Activated CD4-positive, alpha-beta T cell treated with anti-CD3 and anti-CD28 coated beads, Interleukin-2, amount 50 U/mL, for 24 hours (primary cell): ENCODE data around the gene MOXD1.

Experiments used
- DNase-seq, 2 donors: peaks; one replicate each; pipeline ENCODE4 v3.0.0-alpha.2; 2020; ENCODE audit warnings: low read depth in 1 of 2, low spot score in 1 of 2

Gene MOXD1

GRCh38 chr6:132400883-132401617 lies at the start of gene MOXD1:
TSS of gene MOXD1 (minus strand) at chr6:132401475. CDS start at chr6:132401426, 49 bp downstream.
- no peak for DNase-seq

GRCh38 chr6:132446855-132447241 lies 45.6 kb upstream of the MOXD1 start:
- no peak for DNase-seq

DNA sequence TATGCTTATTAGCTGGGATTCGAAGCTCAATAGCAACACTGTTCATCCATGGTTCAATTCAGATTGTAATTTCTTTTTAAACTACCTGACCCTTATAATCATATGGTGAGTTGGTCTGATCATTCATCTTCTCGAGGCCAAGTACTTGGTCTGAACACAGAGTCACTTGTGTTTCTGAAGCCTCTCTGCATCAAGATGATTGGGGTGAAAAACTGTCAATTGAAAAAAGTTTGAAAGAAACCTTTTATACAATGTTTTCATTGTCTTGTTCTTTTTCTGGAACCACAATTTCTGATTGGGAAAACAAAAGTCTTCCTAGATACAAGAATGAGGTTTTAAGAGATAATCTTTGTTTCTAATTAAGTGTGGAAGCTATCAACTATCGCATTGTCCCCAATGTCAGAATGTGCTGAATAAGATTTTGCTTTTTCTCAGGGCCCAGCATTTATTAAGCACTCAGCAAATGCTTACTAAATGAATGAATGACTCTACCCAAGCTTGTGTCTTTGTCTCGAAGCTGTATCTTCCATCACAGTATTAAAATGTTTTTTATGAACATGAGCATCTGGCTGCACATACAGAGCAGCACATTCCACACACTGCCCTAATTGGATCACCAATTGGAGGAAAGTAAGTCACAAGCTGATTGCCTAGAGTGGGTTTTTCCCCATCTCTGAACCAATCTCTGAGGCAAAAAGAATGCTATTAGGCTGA lies 45.0 kb upstream of the MOXD1 start:
- DNase-seq, result no peak

- DNase-seq, result no peak
Observed at GRCh38 chr6:132445201-132445951, 44.1 kb upstream of the MOXD1 start.

DNA sequence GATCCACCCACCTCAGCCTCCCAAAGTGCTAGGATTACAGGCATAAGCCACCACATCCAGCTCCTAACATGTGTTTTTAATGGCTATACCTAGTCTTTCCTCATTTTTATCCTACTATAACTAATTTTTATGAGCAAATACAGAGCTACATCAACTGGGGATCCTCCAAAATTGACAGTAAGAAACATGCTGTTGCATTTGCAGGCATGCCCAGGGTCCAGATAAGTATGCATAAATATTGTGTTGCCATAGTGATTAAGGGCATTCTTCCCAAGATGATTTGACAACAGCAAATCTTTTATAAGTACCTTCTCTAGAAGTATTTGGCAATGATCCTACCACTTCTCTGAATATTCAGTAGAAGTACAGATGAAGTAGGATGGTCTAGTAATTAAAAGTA lies 41.9 kb upstream of the MOXD1 start:
- no peak for DNase-seq

GRCh38 chr6:132430110-132430509 lies 28.8 kb upstream of the MOXD1 start:
- DNase-seq, result no peak

GRCh38 chr6:132425176-132425575 lies 23.9 kb upstream of the MOXD1 start:
- DNase-seq, result no peak

GRCh38 chr6:132423839-132424238 lies 22.6 kb upstream of the MOXD1 start:
- no peak for DNase-seq

DNA sequence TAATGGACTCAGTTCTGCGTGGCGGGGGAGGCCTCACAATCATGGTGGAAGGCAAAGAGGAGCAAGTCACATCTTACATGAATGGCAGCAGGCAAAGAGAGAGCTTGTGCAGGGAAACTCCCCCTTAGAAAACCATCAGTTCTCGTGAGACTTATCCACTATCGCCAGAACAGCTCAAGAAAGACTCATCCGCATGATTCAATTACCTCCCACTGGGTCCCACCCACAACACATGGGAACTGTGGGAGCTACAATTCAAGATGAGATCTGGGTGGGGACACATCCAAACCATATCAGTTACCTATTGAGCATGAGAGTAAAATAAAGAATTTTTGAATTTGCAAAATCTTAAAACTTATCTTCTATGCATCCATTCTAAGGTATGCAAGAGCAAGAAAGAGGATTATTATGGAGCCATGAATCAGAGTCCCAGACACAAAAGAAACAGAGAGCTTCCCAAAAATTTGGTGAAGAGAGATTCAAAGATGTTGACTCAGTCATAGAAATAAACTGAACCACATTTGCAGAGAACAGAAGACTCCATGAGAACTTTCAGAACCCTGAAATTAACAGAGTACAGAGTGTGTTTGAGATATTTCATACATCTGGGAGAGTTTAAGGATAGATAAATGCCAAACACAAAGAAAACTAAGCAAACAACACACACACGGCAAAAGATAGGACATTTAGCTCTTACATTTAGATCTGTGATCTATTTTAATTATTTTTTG lies 17.1 kb upstream of the MOXD1 start:
- DNase-seq, result no peak

DNA sequence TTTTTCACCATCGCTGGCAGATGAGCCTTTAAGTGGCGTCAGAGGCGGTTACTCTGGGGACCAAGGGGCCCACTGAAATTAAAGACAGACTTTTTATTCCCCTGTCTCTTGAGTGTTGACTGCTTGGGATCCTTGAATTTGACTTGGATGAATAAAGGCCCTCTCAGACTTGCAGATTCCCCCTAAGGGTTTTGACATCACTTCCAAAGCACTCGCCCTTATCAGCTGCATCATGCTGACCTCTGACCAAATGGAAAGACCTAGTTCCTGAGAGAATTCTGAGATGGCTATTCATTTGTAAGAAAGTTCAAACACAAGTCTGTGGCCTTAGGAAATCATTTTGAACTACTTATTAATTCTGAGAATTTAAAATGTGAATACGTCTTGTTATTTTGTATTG lies 13.5 kb upstream of the MOXD1 start:
- DNase-seq, result no peak

DNA sequence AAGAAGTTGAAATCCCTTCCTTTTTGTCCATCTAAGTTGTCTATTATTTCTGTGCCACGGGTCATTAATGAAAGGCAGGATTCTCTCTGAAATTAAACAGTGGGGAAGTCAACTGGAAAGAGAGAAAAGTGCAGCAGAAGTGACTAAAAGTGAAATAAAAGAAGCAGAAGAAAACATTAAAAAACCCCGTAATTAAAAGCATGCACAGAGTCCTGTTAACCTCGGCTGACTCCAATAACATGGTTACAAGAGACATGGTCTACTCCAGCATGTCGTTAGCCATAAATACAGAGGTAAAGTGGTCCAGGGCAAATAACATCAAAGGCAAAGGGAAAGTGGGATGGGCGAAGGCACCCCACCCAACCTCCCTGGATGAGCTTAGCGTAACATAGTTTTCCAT lies 13.0 kb upstream of the MOXD1 start:
- no peak for DNase-seq

DNA sequence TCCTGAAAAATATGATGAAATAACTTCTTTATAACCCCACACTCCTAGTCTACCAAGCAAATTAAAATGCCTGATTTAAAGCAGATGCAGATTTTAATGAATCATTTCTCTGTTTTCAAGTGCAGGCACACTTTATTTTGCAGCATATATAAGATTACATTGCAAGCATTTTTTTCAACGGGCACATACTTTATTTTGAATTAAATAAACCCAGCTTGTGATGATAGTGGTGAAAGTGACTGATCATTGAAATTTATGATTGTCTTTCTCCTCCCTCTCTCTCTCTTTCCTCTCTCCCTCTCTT lies 12.2 kb upstream of the MOXD1 start:
- DNase-seq, result no peak

GRCh38 chr6:132412656-132413498 lies 11.6 kb upstream of the MOXD1 start:
- no peak for DNase-seq

GRCh38 chr6:132411296-132411695 lies 10.0 kb upstream of the MOXD1 start:
- DNase-seq, result no peak

- no peak for DNase-seq
Observed at GRCh38 chr6:132410830-132411229, 9.6 kb upstream of the MOXD1 start.

- no peak for DNase-seq
Observed at GRCh38 chr6:132405143-132405915, 4.1 kb upstream of the MOXD1 start.

- DNase-seq, result no peak
Observed at GRCh38 chr6:132404736-132405135, 3.5 kb upstream of the MOXD1 start.

GRCh38 chr6:132404330-132404729 lies 3.1 kb upstream of the MOXD1 start:
- DNase-seq, result no peak

GRCh38 chr6:132401618-132402285 lies 477 bp upstream of the MOXD1 start:
- DNase-seq, result no peak

DNA sequence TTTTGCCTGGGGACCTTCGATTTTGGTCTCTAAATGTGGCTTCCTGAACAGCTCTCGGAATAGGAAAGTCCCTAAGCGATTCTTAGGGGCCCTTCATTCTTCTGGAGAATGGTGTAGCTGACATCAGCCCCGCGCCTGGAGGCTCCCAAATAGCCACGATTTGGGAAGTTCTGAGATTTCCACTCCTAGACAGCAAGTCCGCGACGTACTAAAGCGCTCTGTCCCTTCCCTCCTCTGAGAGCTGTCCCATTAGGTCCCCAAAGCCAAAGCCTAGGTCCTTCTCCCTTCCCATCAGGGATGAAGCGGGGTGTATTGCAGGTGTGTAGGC lies 756 bp downstream of the MOXD1 start:
- DNase-seq, result no peak
